HepG2 (cell line): Measurements from ENCODE around the gene DDO. TPM values are rescaled to one million over a fixed set of nuclear protein-coding genes. Genes with fewer than 3 reads are reported as not detected.

Source experiments
- CEBPB ChIP-seq: IDR thresholded peaks from 2 replicates; pipeline ENCODE4 v1.6.1; 2011; ENCODE audit warnings: low read depth, low read length, improper control_type of control experiment, borderline replicate concordance
- FUBP1 ChIP-seq: sonication (generic); formaldehyde crosslinking; IDR thresholded peaks from 2 replicates; pipeline ENCODE4 v1.5.1; 2020; ENCODE audit warnings: missing genetic modification reagents, mild to moderate bottlenecking, borderline replicate concordance
- PCBP2 ChIP-seq: fragments of 200-400 bp; formaldehyde crosslinking; optimal IDR thresholded peaks from 2 replicates; pipeline ENCODE3; 2018; ENCODE audit warnings: low read length, low read depth; ENCODE audit not compliant: poor library complexity, severe bottlenecking
- RXRB ChIP-seq: IDR thresholded peaks from 2 replicates; pipeline ENCODE4 v1.6.1; 2016; ENCODE audit warnings: borderline replicate concordance, missing genetic modification reagents, missing compliant biosample characterization
- XBP1 ChIP-seq: sonication (generic); formaldehyde crosslinking; IDR thresholded peaks from 2 replicates; pipeline ENCODE4 v1.5.0; 2020; ENCODE audit warnings: missing genetic modification reagents
- ZNF362 ChIP-seq: sonication (generic); formaldehyde crosslinking; IDR thresholded peaks from 2 replicates; pipeline ENCODE4 v1.4.0; 2020; ENCODE audit warnings: missing genetic modification reagents, mild to moderate bottlenecking, borderline replicate concordance
- ZNF660 ChIP-seq: sonication (generic); formaldehyde crosslinking; IDR thresholded peaks from 2 replicates; pipeline ENCODE4 v1.5.1; 2020; ENCODE audit warnings: mild to moderate bottlenecking, low read depth, missing genetic modification reagents, borderline replicate concordance
- ZNF691 ChIP-seq: sonication (generic); formaldehyde crosslinking; IDR thresholded peaks from 2 replicates; pipeline ENCODE4 v1.4.0; 2020; ENCODE audit warnings: missing genetic modification reagents, low read depth, mild to moderate bottlenecking, borderline replicate concordance
- ZSCAN31 ChIP-seq: sonication (generic); formaldehyde crosslinking; IDR thresholded peaks from 2 replicates; pipeline ENCODE4 v1.5.0; 2020; ENCODE audit warnings: low read depth, mild to moderate bottlenecking, missing genetic modification reagents
- polyA plus RNA-seq, 8 experiments: library from polyadenylated mRNA; depleted of rRNA in 3 of 8; stranded (reverse) in 7 of 8; unstranded in 1 of 8; fragments of >200 nt; fragmentation: Illumina TruSeq in 4 of 8; extraction: Trizol in 4 of 8; gene quantifications; 2 replicates each; pipeline versions ENCODE4 v1.2.1 to v1.2.3, GENCODE V29; 2011 to 2016; ENCODE audit warnings: low read depth in 4 of 8, missing spikeins in 1 of 8, mixed read lengths in 1 of 8; ENCODE audit not compliant: insufficient read depth in 1 of 8
- total RNA-seq, 5 experiments: library from RNA; depleted of rRNA; stranded (reverse); fragments of >200 nt; fragmentation: Illumina TruSeq; extraction: Trizol; gene quantifications; 2 replicates each; pipeline ENCODE4 v1.2.3, GENCODE V29; 2016; ENCODE audit warnings: low read depth in 1 of 5

The DDO gene
- total and polyA plus RNA-seq, 2 of the 13 experiments (the other 11 are each of a cell fraction or from before 2014, with no cell fraction given): 6.1 to 10.3 TPM

GRCh38 chr6:110415086-110415916 lies at the start of gene DDO (continued):
- TF ChIP-seq RXRB (CRISPR knock-in tag) (no peak), ZNF362 (CRISPR knock-in tag) (no peak), ZNF660 (CRISPR knock-in tag) (no peak), ZNF691 (CRISPR knock-in tag) (no peak), XBP1 (CRISPR knock-in tag) (no peak), ZSCAN31 (no peak), FUBP1 (CRISPR knock-in tag) (no peak), PCBP2 (no peak), CEBPB (no peak)
